PC-9 (cell line): ENCODE measurements around the gene SAMD10. TPM values are rescaled to one million over a fixed set of nuclear protein-coding genes. Genes with fewer than 3 reads are reported as not detected.

Experiments
- BruUV-seq: library from RNA; stranded (reverse); fragments of 400-500 nt; replicated peaks from 2 replicates; lab custom pipeline; 2021; lab: Mats Ljungman, UMichigan
- CTCF ChIA-PET: fragments of 300-600 bp; sonication (Branson Sonifier 250); formaldehyde crosslinking; loops from one replicate; lab custom pipeline; 2022; ENCODE audit warnings: antibody characterized with exemption; lab: Charles Lee
- POLR2A ChIA-PET: fragments of 300-600 bp; sonication (Branson Sonifier 250); formaldehyde crosslinking; loops from one replicate; lab custom pipeline; 2022; ENCODE audit warnings: antibody characterized with exemption; ENCODE audit not compliant: unreplicated experiment; lab: Charles Lee
- DNase-seq, 2 experiments: peaks; one replicate each; pipeline versions ENCODE4 v3.0.0 to v3.0.0-alpha.2; 2015 to 2022; ENCODE audit warnings: mixed read lengths in 1 of 2
- H2AFZ ChIP-seq: fragments of 200-600 bp; sonication (generic); 2 replicates; pipeline ENCODE4 v1.8.1; 2017; ENCODE audit warnings: antibody characterized with exemption
- H3F3A ChIP-seq: fragments of 200-600 bp; sonication (generic); 2 replicates; pipeline ENCODE4 v1.8.1; 2017; ENCODE audit warnings: antibody characterized with exemption, mild to moderate bottlenecking, low read depth; ENCODE audit not compliant: insufficient read depth
- H3K27ac ChIP-seq: fragments of 200-600 bp; sonication (generic); 2 replicates; pipeline ENCODE4 v1.6.1; 2016; ENCODE audit warnings: mixed run types
- H3K27me3 ChIP-seq: fragments of 200-600 bp; sonication (generic); 2 replicates; pipeline ENCODE4 v1.6.1; 2016; ENCODE audit warnings: low read depth, mixed run types; ENCODE audit not compliant: insufficient read depth
- H3K36me3 ChIP-seq: fragments of 200-600 bp; sonication (generic); 2 replicates; pipeline ENCODE4 v1.6.1; 2016; ENCODE audit warnings: low read depth, mixed run types
- H3K4me1 ChIP-seq: fragments of 200-600 bp; sonication (generic); replicated peaks from 2 replicates; pipeline ENCODE4 v1.6.1; 2016; ENCODE audit warnings: mixed run types; ENCODE audit not compliant: insufficient read depth
- H3K4me2 ChIP-seq: fragments of 200-600 bp; sonication (generic); 2 replicates; pipeline ENCODE4 v1.6.1; 2017; ENCODE audit warnings: mixed run types
- H3K4me3 ChIP-seq: fragments of 200-600 bp; sonication (generic); 2 replicates; pipeline ENCODE4 v1.6.1; 2016; ENCODE audit warnings: mixed run types
- H3K79me2 ChIP-seq: fragments of 200-600 bp; sonication (generic); 2 replicates; pipeline ENCODE4 v1.6.1; 2017; ENCODE audit warnings: low read depth, mixed run types
- H3K9me2 ChIP-seq: fragments of 200-600 bp; sonication (generic); 2 replicates; pipeline ENCODE4 v1.8.1; 2017; ENCODE audit warnings: mild to moderate bottlenecking; ENCODE audit not compliant: insufficient read depth
- H3K9me3 ChIP-seq: fragments of 200-600 bp; sonication (generic); 2 replicates; pipeline ENCODE4 v1.8.1; 2016; ENCODE audit warnings: low read depth; ENCODE audit not compliant: insufficient read depth
- H4K20me1 ChIP-seq: fragments of 200-600 bp; sonication (generic); 2 replicates; pipeline ENCODE4 v1.8.1; 2017; ENCODE audit not compliant: insufficient read depth
- CTCF ChIP-seq: fragments of 200-600 bp; sonication (generic); conservative IDR thresholded peaks from 2 replicates; pipeline ENCODE4 v1.6.1; 2017; ENCODE audit warnings: mixed run types, antibody characterized with exemption, mild to moderate bottlenecking, moderate library complexity
- EZH2 ChIP-seq: fragments of 200-600 bp; sonication (generic); IDR thresholded peaks from 2 replicates; pipeline ENCODE4 v1.8.0; 2017; ENCODE audit warnings: antibody characterized with exemption, low read depth
- intact Hi-C: fragments of 100-400 bp; cut with micrococcal nuclease; formaldehyde crosslinking; loops from one replicate; pipeline ENCODE4 v1.10.0; 2022; ENCODE audit not compliant: unreplicated experiment
- total RNA-seq: library from RNA; stranded (reverse); gene quantifications from 2 replicates; pipeline ENCODE4 v1.2.3, GENCODE V29; 2021

The SAMD10 gene
- total RNA-seq, 1 experiment from 2014 or later, result 18.7 TPM

DNA sequence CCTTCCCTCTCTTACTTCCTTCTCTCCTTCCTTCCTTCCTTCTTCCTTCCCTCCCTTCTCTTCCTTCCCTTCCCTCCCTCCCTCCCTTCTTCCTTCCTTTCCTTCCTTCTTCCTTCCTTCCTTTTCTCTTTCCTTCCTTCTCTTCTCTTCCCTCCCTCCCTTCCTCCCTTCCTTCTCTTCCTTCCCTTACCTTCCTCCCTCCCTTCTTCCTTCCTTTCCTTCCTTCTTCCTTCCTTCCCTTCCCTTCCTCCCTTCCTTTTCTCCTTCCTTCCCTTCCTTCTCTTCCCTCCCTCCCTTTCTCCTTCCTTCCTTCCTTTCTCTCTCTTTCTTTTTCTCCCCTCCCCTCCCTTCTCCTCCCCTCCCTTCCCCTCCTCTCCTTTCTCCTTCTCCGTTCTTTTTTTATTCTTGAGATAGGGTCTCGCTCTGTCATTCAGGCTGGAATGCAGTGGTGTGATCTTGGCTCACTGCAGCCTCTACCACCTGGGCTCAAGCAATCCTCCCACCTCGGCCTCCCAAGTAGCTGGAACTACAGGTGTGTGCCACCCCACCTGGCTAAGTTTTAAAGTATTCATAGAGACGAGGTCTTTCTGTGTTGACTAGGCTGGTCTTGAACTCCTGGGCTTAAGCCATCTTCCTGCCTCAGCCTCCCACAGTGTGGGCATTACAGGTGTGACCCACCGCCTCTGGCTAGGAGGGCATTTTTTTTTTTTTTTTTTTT is 8.6 kb downstream of the SAMD10 start:
- ChIA-PET POLR2A (no interaction called here), CTCF (no interaction called here)
- H4K20me1 ChIP-seq, result peaks cover 5% of the 10 kb centered on the region; the same call in 1 of the 2 replicates
- H3K27ac ChIP-seq, result no peak overlapping the region
- H3K9me3 ChIP-seq, result no peaks in the 10 kb centered on the region
- peaks cover 11% of the 10 kb centered on the region; the same call in 1 of the 2 replicates for H3K36me3 ChIP-seq
- no peak overlapping the region for H2AFZ ChIP-seq
- no peak for DNase-seq
- H3K4me3 ChIP-seq, result peak overlapping the region; percentile 75
- peak overlapping the region; percentile 90 for H3K4me2 ChIP-seq
- H3K27me3 ChIP-seq, result no peaks in the 10 kb centered on the region
- intact Hi-C loops, result loop anchor here (5.0 kb wide), 3 partner anchors 151 to 534 kb away; partner anchors contain the start of genes ARFRP1 and ZGPAT
- H3K79me2 ChIP-seq, result peaks cover 20% of the 10 kb centered on the region
- H3K9me2 ChIP-seq, result no peaks in the 10 kb centered on the region
- peaks cover 33% of the 10 kb centered on the region for H3F3A ChIP-seq
- BruUV-seq, result no TSS peak
- peaks cover 11% of the 10 kb centered on the region for H3K4me1 ChIP-seq
- no peak for TF ChIP-seq CTCF

- Histone ChIP-seq H3F3A (peaks cover 33% of the 10 kb centered on the region), H3K4me1 (peaks cover 11% of the 10 kb centered on the region), H3K9me2 (no peaks in the 10 kb centered on the region), H3K79me2 (peaks cover 20% of the 10 kb centered on the region), H3K36me3 (peaks cover 11% of the 10 kb centered on the region; the same call in 1 of the 2 replicates), H3K27ac (no peak within 1 kb of the TSS), H3K4me2 (peak within 1 kb of the TSS; percentile 90), H2AFZ (peak within 1 kb of the TSS; percentile 75), H3K4me3 (peak within 1 kb of the TSS; percentile 75), H4K20me1 (peaks cover 5% of the 10 kb centered on the region; the same call in 1 of the 2 replicates), H3K9me3 (no peaks in the 10 kb centered on the region), H3K27me3 (no peaks in the 10 kb centered on the region)
- ChIA-PET CTCF (no interaction called here), POLR2A (no interaction called here)
- peak; percentile 28 to 75 for DNase-seq
- BruUV-seq, result no TSS peak
- TF ChIP-seq CTCF (no peak), EZH2 (no peak)
- intact Hi-C loops, result loop anchor here (5.0 kb wide), 3 partner anchors 152 to 533 kb away; partner anchors contain the start of genes ARFRP1 and ZGPAT
Measured at GRCh38 chr20:63969838-63970713, 9.4 kb downstream of the SAMD10 start, which contains the start of gene ZNF512B. Gene ZNF512B (minus strand): TSS chr20:63969930. CDS start chr20:63967950, 1,980 bp downstream.
